GM10266 (cell line): ENCODE results near the gene SIT1.

Experiments used
- DNase-seq: peaks from one replicate; pipeline ENCODE4 v3.0.0; 2012; ENCODE audit errors: extremely low spot score
- TF ChIP-seq, protein P1 (sequence below): IDR thresholded peaks from 2 replicates; pipeline ENCODE4 v1.5.1; 2012; ENCODE audit warnings: mild to moderate bottlenecking, low read depth; ENCODE audit not compliant: control insufficient read depth, insufficient read depth; ENCODE audit errors: missing control alignments

SIT1 gene

DNA sequence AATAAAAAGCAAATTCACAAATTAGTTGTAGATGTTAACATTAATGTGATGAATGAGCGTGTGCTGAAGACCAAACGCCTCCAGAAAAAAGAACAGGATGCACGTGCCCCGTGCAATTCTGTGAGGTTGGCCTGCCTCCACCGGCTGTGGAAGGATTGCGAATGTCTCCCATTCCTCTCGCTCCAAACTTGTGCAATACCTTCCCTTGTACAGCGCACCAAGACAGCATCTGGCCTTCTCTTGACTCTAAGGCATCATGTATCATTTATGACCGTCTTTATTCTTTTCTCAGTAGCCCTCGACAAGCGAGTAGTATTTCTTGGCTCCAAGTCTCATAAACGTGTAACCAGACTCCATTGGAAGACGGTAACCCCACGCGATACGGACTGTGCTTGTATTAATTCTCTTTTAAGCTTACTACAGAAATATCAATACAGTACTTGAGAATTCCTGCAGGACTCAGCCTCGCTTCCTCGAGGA, 47.2 kb downstream of the SIT1 start:
- TF ChIP-seq, protein P1, sequence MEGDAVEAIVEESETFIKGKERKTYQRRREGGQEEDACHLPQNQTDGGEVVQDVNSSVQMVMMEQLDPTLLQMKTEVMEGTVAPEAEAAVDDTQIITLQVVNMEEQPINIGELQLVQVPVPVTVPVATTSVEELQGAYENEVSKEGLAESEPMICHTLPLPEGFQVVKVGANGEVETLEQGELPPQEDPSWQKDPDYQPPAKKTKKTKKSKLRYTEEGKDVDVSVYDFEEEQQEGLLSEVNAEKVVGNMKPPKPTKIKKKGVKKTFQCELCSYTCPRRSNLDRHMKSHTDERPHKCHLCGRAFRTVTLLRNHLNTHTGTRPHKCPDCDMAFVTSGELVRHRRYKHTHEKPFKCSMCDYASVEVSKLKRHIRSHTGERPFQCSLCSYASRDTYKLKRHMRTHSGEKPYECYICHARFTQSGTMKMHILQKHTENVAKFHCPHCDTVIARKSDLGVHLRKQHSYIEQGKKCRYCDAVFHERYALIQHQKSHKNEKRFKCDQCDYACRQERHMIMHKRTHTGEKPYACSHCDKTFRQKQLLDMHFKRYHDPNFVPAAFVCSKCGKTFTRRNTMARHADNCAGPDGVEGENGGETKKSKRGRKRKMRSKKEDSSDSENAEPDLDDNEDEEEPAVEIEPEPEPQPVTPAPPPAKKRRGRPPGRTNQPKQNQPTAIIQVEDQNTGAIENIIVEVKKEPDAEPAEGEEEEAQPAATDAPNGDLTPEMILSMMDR: no peak
- no peak for DNase-seq

DNA sequence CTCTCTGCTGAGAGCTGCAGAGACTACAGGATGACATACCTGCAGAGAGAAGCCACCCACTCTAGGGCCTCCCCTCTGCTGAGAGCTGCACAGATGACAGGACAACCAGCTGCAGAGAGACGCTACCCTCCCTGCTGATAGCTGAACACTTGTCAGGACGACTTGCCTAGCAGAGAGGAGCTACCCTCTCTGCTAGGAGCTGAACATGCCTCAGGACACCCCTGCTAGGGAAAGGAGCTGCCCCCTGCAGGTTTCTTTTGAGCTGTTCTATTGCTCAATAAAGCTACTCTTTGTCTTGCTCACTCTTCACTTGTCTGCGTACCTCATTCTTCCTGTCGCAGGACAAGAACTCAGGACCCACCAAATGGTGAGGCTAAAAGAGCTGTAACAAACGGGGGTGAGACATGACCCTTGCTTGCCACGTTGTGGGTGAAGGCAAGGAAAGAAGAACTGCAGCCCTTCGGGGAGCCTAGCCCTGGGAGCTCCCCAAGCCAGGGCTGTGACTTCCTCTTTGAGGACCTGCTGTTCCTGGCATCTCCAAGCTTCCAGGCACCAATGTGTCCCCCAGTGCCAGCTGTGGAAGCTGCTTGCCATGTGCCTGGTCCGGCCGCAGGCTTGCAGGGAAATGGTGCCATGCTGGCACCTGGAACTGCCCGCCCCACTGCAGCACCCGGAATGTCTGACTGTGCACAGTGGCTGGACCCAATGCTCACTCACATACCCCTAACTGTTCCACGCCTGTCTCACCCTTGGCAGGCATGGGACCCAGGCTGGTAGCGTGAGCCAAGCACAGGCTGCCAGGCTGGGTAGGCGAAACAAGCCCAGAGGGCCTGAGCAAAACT, 50.7 kb downstream of the SIT1 start:
- TF ChIP-seq, protein P1: no peak
- DNase-seq: no peak
